KMS-11 (cell line): Measurements from ENCODE around the gene NRXN3.

Source experiments
- H2AFZ ChIP-seq: fragments of 200-600 bp; sonication (generic); 2 replicates; pipeline ENCODE4 v1.6.1; 2016; ENCODE audit warnings: antibody characterized with exemption, mixed run types, low read depth
- H3K27ac ChIP-seq: fragments of 200-600 bp; sonication (generic); 2 replicates; pipeline ENCODE4 v1.6.1; 2016; ENCODE audit warnings: mild to moderate bottlenecking, mixed run types
- H3K27me3 ChIP-seq: fragments of 200-600 bp; sonication (generic); 2 replicates; pipeline ENCODE4 v1.6.1; 2017; ENCODE audit warnings: mild to moderate bottlenecking, low read depth, mixed run types, moderate library complexity; ENCODE audit not compliant: insufficient read depth
- H3K36me3 ChIP-seq: fragments of 200-600 bp; sonication (generic); 2 replicates; pipeline ENCODE4 v1.6.1; 2017; ENCODE audit warnings: mild to moderate bottlenecking, mixed run types; ENCODE audit not compliant: insufficient read depth
- H3K4me1 ChIP-seq: fragments of 200-600 bp; sonication (generic); 2 replicates; pipeline ENCODE4 v1.6.1; 2016; ENCODE audit warnings: mild to moderate bottlenecking, low read depth, mixed run types; ENCODE audit not compliant: poor library complexity, severe bottlenecking
- H3K4me2 ChIP-seq: fragments of 200-600 bp; sonication (generic); 2 replicates; pipeline ENCODE4 v1.7.0; 2016; ENCODE audit warnings: mild to moderate bottlenecking, mixed run types
- H3K4me3 ChIP-seq: fragments of 200-600 bp; sonication (generic); IDR thresholded peaks from 2 replicates; pipeline ENCODE4 v1.6.1; 2017; ENCODE audit warnings: low read depth, low read length, mixed read lengths; ENCODE audit not compliant: insufficient read depth
- H3K79me2 ChIP-seq: fragments of 200-600 bp; sonication (generic); 2 replicates; pipeline ENCODE4 v1.6.1; 2016; ENCODE audit warnings: low read depth, mixed run types; ENCODE audit not compliant: insufficient read depth
- H3K9ac ChIP-seq: fragments of 200-600 bp; sonication (generic); 2 replicates; pipeline ENCODE4 v1.6.1; 2016; ENCODE audit warnings: mild to moderate bottlenecking, mixed run types
- H4K20me1 ChIP-seq: fragments of 200-600 bp; sonication (generic); 2 replicates; pipeline ENCODE4 v1.6.1; 2016; ENCODE audit warnings: mild to moderate bottlenecking, mixed run types; ENCODE audit not compliant: insufficient read depth
- CTCF ChIP-seq: fragments of 200-600 bp; sonication (generic); conservative IDR thresholded peaks from 2 replicates; pipeline ENCODE4 v1.6.1; 2017; ENCODE audit warnings: low read depth, mild to moderate bottlenecking, antibody characterized with exemption, low read length, moderate library complexity, mixed read lengths

NRXN3 gene

GRCh38 chr14:78835909-78836308, 665.7 kb downstream of the NRXN3 start:
- no peaks in the 10 kb centered on the region for H3K36me3 ChIP-seq
- H3K4me3 ChIP-seq = no peak overlapping the region
- peaks cover 3% of the 10 kb centered on the region for H3K4me1 ChIP-seq
- no peaks in the 10 kb centered on the region for H3K79me2 ChIP-seq
- no peaks in the 10 kb centered on the region for H4K20me1 ChIP-seq
- no peak overlapping the region for H3K27ac ChIP-seq
- no peak for TF ChIP-seq CTCF
- H3K4me2 ChIP-seq = no peak overlapping the region
- no peak overlapping the region for H3K9ac ChIP-seq
- no peaks in the 10 kb centered on the region for H3K27me3 ChIP-seq
- H2AFZ ChIP-seq = no peak overlapping the region

- H3K4me1 ChIP-seq = peaks cover 3% of the 10 kb centered on the region
- H2AFZ ChIP-seq = peak overlapping the region; percentile 18; the same call in 1 of the 2 replicates
- no peaks in the 10 kb centered on the region for H3K27me3 ChIP-seq
- no peak overlapping the region for H3K9ac ChIP-seq
- no peaks in the 10 kb centered on the region for H3K36me3 ChIP-seq
- TF ChIP-seq CTCF = peak; percentile 87
- no peak overlapping the region for H3K4me3 ChIP-seq
- H3K4me2 ChIP-seq = no peak overlapping the region
- H4K20me1 ChIP-seq = no peaks in the 10 kb centered on the region
- no peaks in the 10 kb centered on the region for H3K79me2 ChIP-seq
- H3K27ac ChIP-seq = no peak overlapping the region
Measured at GRCh38 chr14:78836777-78837176, 666.6 kb downstream of the NRXN3 start.

GRCh38 chr14:78838959-78839358, 668.8 kb downstream of the NRXN3 start:
- Histone ChIP-seq H3K4me3 (no peak overlapping the region), H3K27me3 (no peaks in the 10 kb centered on the region), H3K36me3 (no peaks in the 10 kb centered on the region), H3K4me2 (no peak overlapping the region), H3K4me1 (peaks cover 3% of the 10 kb centered on the region), H4K20me1 (no peaks in the 10 kb centered on the region), H3K27ac (no peak overlapping the region), H3K79me2 (no peaks in the 10 kb centered on the region), H2AFZ (no peak overlapping the region), H3K9ac (no peak overlapping the region)
- no peak for TF ChIP-seq CTCF

- no peaks in the 10 kb centered on the region for H3K79me2 ChIP-seq
- H3K4me1 ChIP-seq = peaks cover 3% of the 10 kb centered on the region
- no peak overlapping the region for H3K4me3 ChIP-seq
- H4K20me1 ChIP-seq = no peaks in the 10 kb centered on the region
- no peak for TF ChIP-seq CTCF
- H2AFZ ChIP-seq = no peak overlapping the region
- no peaks in the 10 kb centered on the region for H3K36me3 ChIP-seq
- no peak overlapping the region for H3K4me2 ChIP-seq
- no peaks in the 10 kb centered on the region for H3K27me3 ChIP-seq
- no peak overlapping the region for H3K9ac ChIP-seq
- H3K27ac ChIP-seq = no peak overlapping the region
Measured at GRCh38 chr14:78840898-78841297, 670.7 kb downstream of the NRXN3 start.
